ENCODE measurements around the gene KRT1. TPM values are rescaled to one million over a fixed set of nuclear protein-coding genes. Genes with fewer than 3 reads are reported as not detected.

Gene KRT1
- polyA plus RNA-seq, 1 donor from 2014 or later = not detected

DNA sequence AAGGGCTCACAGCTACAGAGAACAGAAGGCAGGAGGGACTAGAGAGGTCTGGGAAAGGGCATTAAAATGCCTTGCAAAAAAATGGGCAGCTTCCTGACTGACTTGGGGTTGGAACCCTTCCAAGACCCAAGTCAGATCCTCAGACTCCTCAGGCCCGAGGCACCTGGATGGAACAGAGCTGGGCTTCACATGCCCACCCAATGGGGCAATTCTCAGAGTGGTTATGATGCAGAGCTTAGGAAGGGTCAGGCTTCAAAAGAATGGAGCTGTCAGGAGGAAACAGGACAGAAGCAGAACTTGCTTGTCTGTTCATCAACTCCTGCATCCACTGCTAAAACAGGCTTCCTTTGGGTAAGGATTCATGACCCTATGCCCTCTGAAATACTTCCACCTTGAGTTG, 9.7 kb upstream of the KRT1 start:
- TF ChIP-seq, protein P1, sequence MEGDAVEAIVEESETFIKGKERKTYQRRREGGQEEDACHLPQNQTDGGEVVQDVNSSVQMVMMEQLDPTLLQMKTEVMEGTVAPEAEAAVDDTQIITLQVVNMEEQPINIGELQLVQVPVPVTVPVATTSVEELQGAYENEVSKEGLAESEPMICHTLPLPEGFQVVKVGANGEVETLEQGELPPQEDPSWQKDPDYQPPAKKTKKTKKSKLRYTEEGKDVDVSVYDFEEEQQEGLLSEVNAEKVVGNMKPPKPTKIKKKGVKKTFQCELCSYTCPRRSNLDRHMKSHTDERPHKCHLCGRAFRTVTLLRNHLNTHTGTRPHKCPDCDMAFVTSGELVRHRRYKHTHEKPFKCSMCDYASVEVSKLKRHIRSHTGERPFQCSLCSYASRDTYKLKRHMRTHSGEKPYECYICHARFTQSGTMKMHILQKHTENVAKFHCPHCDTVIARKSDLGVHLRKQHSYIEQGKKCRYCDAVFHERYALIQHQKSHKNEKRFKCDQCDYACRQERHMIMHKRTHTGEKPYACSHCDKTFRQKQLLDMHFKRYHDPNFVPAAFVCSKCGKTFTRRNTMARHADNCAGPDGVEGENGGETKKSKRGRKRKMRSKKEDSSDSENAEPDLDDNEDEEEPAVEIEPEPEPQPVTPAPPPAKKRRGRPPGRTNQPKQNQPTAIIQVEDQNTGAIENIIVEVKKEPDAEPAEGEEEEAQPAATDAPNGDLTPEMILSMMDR (IDR thresholded peaks at IDR 0.05; ENCODE audit: poor library complexity, severe bottlenecking) = no peak
- TF ChIP-seq EP300 (conservative IDR thresholded peaks at IDR 0.05; ENCODE audit: poor library complexity, severe bottlenecking) (no peak), POLR2AphosphoS5 (IDR thresholded peaks at IDR 0.05) (no peak), RAD21 (conservative IDR thresholded peaks at IDR 0.05) (no peak), EZH2 (IDR thresholded peaks at IDR 0.05; ENCODE audit: borderline replicate concordance, insufficient read depth, low read length, poor library complexity, severe bottlenecking) (no peak), TAF1 (IDR thresholded peaks at IDR 0.05; ENCODE audit: low read depth) (no peak), MXI1 (conservative IDR thresholded peaks at IDR 0.05; ENCODE audit: poor library complexity, severe bottlenecking) (no peak), SMC3 (conservative IDR thresholded peaks at IDR 0.05; ENCODE audit: poor library complexity) (no peak)
- TF ChIP-seq, protein P2, sequence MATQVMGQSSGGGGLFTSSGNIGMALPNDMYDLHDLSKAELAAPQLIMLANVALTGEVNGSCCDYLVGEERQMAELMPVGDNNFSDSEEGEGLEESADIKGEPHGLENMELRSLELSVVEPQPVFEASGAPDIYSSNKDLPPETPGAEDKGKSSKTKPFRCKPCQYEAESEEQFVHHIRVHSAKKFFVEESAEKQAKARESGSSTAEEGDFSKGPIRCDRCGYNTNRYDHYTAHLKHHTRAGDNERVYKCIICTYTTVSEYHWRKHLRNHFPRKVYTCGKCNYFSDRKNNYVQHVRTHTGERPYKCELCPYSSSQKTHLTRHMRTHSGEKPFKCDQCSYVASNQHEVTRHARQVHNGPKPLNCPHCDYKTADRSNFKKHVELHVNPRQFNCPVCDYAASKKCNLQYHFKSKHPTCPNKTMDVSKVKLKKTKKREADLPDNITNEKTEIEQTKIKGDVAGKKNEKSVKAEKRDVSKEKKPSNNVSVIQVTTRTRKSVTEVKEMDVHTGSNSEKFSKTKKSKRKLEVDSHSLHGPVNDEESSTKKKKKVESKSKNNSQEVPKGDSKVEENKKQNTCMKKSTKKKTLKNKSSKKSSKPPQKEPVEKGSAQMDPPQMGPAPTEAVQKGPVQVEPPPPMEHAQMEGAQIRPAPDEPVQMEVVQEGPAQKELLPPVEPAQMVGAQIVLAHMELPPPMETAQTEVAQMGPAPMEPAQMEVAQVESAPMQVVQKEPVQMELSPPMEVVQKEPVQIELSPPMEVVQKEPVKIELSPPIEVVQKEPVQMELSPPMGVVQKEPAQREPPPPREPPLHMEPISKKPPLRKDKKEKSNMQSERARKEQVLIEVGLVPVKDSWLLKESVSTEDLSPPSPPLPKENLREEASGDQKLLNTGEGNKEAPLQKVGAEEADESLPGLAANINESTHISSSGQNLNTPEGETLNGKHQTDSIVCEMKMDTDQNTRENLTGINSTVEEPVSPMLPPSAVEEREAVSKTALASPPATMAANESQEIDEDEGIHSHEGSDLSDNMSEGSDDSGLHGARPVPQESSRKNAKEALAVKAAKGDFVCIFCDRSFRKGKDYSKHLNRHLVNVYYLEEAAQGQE (IDR thresholded peaks at IDR 0.05; ENCODE audit: borderline replicate concordance) = no peak
- Histone ChIP-seq H2AFZ (ENCODE audit: low read depth, low read length) (no peak overlapping the region), H3K27ac (ENCODE audit: low read length) (no peak overlapping the region), H4K20me1 (ENCODE audit: insufficient read depth) (no peaks in the 10 kb centered on the region), H3K9me3 (ENCODE audit: low read length) (no peaks in the 10 kb centered on the region), H3K79me2 (replicated peaks; ENCODE audit: insufficient read depth, low read length) (no peaks in the 10 kb centered on the region), H3K9me2 (ENCODE audit: insufficient read depth, low read length) (no peaks in the 10 kb centered on the region), H3K27me3 (ENCODE audit: insufficient read depth, low read depth, low read length) (peaks cover 19% of the 10 kb centered on the region), H3K36me3 (ENCODE audit: insufficient read depth, low read length) (no peaks in the 10 kb centered on the region), H3K4me2 (ENCODE audit: low read length) (no peak overlapping the region), H3F3A (ENCODE audit: insufficient read depth, low read length, poor library complexity, severe bottlenecking) (no peaks in the 10 kb centered on the region), H3K4me3 (ENCODE audit: low read length) (no peak overlapping the region), H3K9ac (ENCODE audit: low read length) (no peak overlapping the region)

DNA sequence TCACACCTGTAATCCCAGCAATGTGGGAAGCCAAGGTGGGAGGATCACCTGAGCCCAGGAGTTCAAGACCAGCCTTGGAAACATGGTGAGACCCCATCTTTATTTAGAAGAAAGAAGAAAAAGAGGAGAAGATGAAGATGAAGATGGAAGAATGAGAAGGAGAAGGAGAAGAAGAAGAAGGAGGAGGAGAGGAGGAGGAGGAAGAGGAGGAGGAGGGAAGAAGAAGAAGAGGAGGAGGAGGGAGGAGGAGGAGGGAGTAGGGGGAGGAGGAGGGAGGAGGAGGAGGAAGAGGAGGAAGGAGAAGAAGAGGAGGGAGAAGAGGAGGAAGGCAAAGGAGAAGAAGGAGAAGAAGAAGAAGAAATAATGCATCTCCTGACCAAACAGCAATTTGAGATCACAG, 9.0 kb upstream of the KRT1 start:
- H3K79me2 ChIP-seq (replicated peaks; ENCODE audit: insufficient read depth, low read length) = no peaks in the 10 kb centered on the region
- TF ChIP-seq TAF1 (IDR thresholded peaks at IDR 0.05; ENCODE audit: low read depth) (no peak), EZH2 (IDR thresholded peaks at IDR 0.05; ENCODE audit: borderline replicate concordance, insufficient read depth, low read length, poor library complexity, severe bottlenecking) (no peak), POLR2AphosphoS5 (IDR thresholded peaks at IDR 0.05) (no peak), RAD21 (conservative IDR thresholded peaks at IDR 0.05) (no peak), SMC3 (conservative IDR thresholded peaks at IDR 0.05; ENCODE audit: poor library complexity) (no peak), EP300 (conservative IDR thresholded peaks at IDR 0.05; ENCODE audit: poor library complexity, severe bottlenecking) (no peak), MXI1 (conservative IDR thresholded peaks at IDR 0.05; ENCODE audit: poor library complexity, severe bottlenecking) (no peak)
- TF ChIP-seq, protein P1 (IDR thresholded peaks at IDR 0.05; ENCODE audit: poor library complexity, severe bottlenecking) = no peak
- TF ChIP-seq, protein P2 (IDR thresholded peaks at IDR 0.05; ENCODE audit: borderline replicate concordance) = no peak
- H3K9me2 ChIP-seq (ENCODE audit: insufficient read depth, low read length) = no peaks in the 10 kb centered on the region
- H3K27ac ChIP-seq (ENCODE audit: low read length) = no peak overlapping the region
- H2AFZ ChIP-seq (ENCODE audit: low read depth, low read length) = no peak overlapping the region
- no peak overlapping the region for H3K9ac ChIP-seq (ENCODE audit: low read length)
- no peaks in the 10 kb centered on the region for H4K20me1 ChIP-seq (ENCODE audit: insufficient read depth)
- H3K4me2 ChIP-seq (ENCODE audit: low read length) = no peak overlapping the region
- no peaks in the 10 kb centered on the region for H3K9me3 ChIP-seq (ENCODE audit: low read length)
- peaks cover 19% of the 10 kb centered on the region for H3K27me3 ChIP-seq (ENCODE audit: insufficient read depth, low read depth, low read length)
- no peaks in the 10 kb centered on the region for H3F3A ChIP-seq (ENCODE audit: insufficient read depth, low read length, poor library complexity, severe bottlenecking)
- no peaks in the 10 kb centered on the region for H3K36me3 ChIP-seq (ENCODE audit: insufficient read depth, low read length)
- no peak overlapping the region for H3K4me3 ChIP-seq (ENCODE audit: low read length)

All from neural cell (in vitro differentiated cells).